HG02623 (cell line): ENCODE results near the gene MBTD1.
"Not testable (repeated sequence)": the region's sequence is repeated elsewhere in the genome, so short reads cannot be mapped to it uniquely, and the experiment has no call there.

Source experiments
- ATAC-seq: cut with Tn5 transposase; IDR thresholded peaks from one replicate; pipeline ENCODE4 v1.9.1; 2021; ENCODE audit warnings: moderate library complexity; ENCODE audit not compliant: unreplicated experiment

Gene MBTD1

DNA sequence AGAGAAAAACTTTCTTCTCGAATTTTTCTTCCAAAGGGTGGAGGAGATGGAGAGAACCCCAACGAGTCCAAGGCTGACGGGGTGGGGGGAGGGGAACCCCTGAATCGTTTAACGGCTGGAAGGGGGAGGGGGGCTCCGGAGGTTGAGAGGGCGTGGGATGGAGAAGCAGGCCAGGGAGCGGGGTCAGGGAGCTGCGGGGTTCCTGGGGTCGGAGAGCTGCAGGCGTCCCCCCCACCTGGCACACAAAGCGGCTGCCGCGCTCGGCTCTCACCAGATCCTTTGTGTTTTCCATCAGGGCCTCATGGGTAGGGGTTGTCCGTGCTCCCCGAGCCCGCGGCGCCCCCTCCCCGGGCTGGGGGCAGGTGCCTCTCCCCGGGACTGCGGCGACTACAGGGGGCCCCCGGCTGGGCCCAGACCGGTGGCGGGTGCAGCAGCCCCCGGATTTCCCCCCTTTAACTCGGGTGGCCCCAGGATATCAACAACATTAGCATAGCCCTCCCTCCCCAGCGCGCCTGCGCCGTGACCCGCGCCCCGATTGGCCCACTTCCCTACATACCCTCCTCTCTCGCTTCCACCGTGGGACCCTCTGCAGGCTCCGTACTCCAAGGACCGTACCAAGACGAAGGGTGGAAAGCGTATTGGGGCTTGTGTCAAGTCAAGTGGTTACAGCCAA lies at the start of gene MBTD1:
MBTD1 (minus strand) TSS at position 486 of the 673 bp plus-strand sequence. CDS start 34,888 bp downstream, outside the sequence.
- peak; percentile 77 for ATAC-seq

GRCh38 chr17:51305182-51305581 lies 45.3 kb upstream of the MBTD1 start:
- ATAC-seq: no peak

GRCh38 chr17:51299859-51300258 lies 40.0 kb upstream of the MBTD1 start:
- no peak for ATAC-seq

GRCh38 chr17:51298508-51299371 lies 38.9 kb upstream of the MBTD1 start:
- ATAC-seq: no peak

DNA sequence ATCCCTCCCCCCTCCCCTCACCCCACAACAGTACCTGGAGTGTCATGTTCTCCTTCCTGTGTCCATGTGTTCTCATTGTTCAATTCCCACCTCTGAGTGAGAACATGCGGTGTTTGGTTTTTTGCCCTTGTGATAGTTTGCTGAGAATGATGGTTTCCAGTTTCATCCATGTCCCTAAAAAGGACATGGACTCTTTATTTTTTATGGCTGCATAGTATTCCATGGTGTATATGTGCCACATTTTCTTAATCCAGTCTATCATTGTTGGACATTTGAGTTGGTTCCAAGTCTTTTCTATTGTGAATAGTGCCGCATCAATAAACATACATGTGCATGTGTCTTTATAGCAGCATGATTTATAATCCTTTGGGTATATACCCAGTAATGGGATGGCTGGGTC lies 34.5 kb upstream of the MBTD1 start:
- ATAC-seq: not testable (repeated sequence)

- no peak for ATAC-seq
Measured at GRCh38 chr17:51289696-51290111, 29.9 kb upstream of the MBTD1 start.

GRCh38 chr17:51287412-51287811 lies 27.6 kb upstream of the MBTD1 start:
- ATAC-seq: no peak

- ATAC-seq: no peak
Measured at GRCh38 chr17:51279183-51279582, 19.3 kb upstream of the MBTD1 start.

- ATAC-seq: no peak
Measured at GRCh38 chr17:51275381-51275780, 15.5 kb upstream of the MBTD1 start.

- no peak for ATAC-seq
Measured at GRCh38 chr17:51272812-51273211, 13.0 kb upstream of the MBTD1 start.

DNA sequence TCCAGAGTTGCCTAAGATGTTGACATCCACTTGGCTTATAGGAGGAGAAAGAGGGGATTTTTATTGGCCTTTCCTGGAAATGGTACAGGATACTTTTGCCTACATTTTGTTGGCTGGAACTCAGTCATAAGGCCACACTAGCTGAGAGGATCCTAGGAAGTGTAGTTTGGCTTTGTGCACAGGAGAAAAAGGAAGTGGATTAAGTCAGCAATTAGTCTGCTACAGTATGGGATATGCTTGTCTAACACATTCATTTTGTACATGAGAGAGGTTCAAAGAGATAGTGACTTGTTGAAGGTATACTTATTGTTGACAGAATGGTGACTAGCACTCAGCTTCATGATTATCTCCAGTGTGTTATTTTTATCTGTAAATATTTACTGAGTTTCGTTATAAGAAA lies 10.8 kb upstream of the MBTD1 start:
- ATAC-seq: no peak

GRCh38 chr17:51269991-51270390 lies 10.1 kb upstream of the MBTD1 start:
- ATAC-seq: no peak

- not testable (repeated sequence) for ATAC-seq
Measured at GRCh38 chr17:51264466-51264865, 4.6 kb upstream of the MBTD1 start.

DNA sequence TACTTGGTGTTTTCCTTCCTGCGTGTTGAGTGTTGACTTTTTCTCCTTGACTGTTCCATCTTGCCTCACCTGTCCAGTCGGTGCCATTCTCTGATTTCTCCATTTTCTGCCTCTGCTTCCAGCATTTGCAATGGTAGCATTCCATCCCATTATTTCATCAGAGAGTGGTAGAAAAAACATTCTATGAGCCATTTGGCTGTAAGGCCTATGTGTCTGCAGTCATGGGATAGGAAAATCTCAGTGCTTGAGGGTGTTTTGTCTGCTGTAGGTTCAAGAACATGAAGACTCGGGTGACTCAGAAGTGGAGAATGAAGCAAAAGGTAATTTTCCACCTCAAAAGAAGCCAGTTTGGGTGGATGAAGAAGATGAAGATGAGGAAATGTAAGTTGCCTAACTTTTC lies 3.2 kb upstream of the MBTD1 start:
- ATAC-seq: no peak

- no peak for ATAC-seq
Measured at GRCh38 chr17:51261024-51261963, 1.4 kb upstream of the MBTD1 start.

GRCh38 chr17:51260237-51261023 lies 581 bp upstream of the MBTD1 start, which contains the start of gene UTP18:
UTP18 (plus strand) TSS chr17:51260546; CDS start chr17:51260585, 39 bp downstream.
- peak; percentile 65 for ATAC-seq

- no peak for ATAC-seq
Measured at GRCh38 chr17:51258756-51259563, 889 bp downstream of the MBTD1 start.

DNA sequence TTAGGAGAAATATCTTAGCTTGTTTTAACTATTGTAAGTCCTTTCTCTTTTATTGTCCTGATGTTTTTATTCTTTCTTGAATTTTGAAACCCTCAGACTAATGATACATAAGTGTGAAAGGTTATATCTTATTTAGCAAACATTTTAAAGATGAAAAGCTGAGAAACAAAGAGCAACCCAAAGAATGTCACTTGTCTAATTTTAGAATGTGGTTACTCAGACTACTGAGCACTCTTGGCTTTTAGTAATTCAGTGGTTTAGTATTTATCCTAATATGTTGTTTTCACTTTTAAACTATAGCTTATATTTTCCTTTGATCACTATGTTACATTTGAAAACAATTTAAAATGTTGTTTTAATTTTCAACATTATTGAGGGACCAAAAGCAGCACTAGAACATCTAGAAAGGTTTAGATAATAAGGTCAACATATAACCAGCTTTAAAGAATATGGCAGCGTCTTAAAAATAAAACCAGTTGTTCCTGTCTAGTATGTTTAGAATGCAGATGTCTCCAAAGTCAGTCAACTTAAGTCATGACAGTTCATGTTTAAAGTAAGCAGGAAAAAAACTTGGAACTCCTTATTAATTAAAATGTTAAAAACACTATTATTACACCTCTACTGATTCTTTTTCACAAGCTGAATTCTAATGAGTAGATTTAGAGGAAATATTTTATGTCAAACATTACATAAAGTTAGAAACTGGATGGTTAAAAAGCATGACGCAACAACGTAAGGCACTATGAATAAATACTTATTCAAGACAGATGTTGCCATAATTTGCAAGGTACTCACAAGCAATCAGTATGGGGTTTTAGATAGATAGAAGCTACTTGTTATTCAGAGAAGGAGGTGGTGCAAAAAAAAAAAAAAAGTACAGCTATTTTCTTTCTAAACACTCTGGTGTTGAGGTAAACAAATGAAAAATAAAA lies 2.4 kb downstream of the MBTD1 start:
- ATAC-seq: no peak
